Right lobe of liver (tissue), 6 donors: ENCODE data around the gene PBX4. TPM values are rescaled to one million over a fixed set of nuclear protein-coding genes. Genes with fewer than 3 reads are reported as not detected.

Source experiments
- ATAC-seq, 4 donors: fragments of 200-7000 bp; cut with Tn5 transposase; one replicate each; pipeline ENCODE4 v1.9.1; 2020; ENCODE audit warnings: mild to moderate bottlenecking in 4 of 4, moderate library complexity in 4 of 4
- DNase-seq, 3 donors: peaks; one replicate each; pipeline ENCODE4 v3.0.0-alpha.2; 2020
- H3K27ac ChIP-seq, 3 donors: fragments of 200-600 bp; one replicate each; pipeline ENCODE4 v1.8.0; 2022
- H3K27me3 ChIP-seq, 2 donors: fragments of 200-600 bp; one replicate each; pipeline ENCODE4 v1.8.0; 2022
- H3K36me3 ChIP-seq, 4 donors: fragments of 200-600 bp; sonication (generic) in 1 of 4; one replicate each; pipeline versions ENCODE4 v1.5.1 to v1.8.0; 2017 to 2022; ENCODE audit warnings: control low read depth in 1 of 4
- H3K4me1 ChIP-seq, 4 donors: fragments of 200-600 bp; sonication (generic) in 1 of 4; one replicate each; pipeline versions ENCODE4 v1.5.1 to v1.8.0; 2017 to 2022; ENCODE audit warnings: control low read depth in 1 of 4
- H3K4me3 ChIP-seq, 3 donors: fragments of 200-600 bp; one replicate each; pipeline ENCODE4 v1.8.0; 2022
- H3K9me3 ChIP-seq, 4 donors: fragments of 200-600 bp; sonication (generic) in 1 of 4; one replicate each; pipeline versions ENCODE4 v1.5.1 to v1.8.0; 2017 to 2022; ENCODE audit warnings: control low read depth in 1 of 4
- POLR2A ChIP-seq: fragments of 450-650 bp; IDR thresholded peaks from one replicate; pipeline ENCODE4 v1.6.1; 2017; ENCODE audit warnings: antibody characterized with exemption, mild to moderate bottlenecking
- WGBS: methylation state at CpG from one replicate; pipeline ENCODE4 v1.1.6; 2018; ENCODE audit warnings: low coverage, low lambda C conversion rate; ENCODE audit not compliant: insufficient coverage; ENCODE audit errors: missing lambda C conversion rate; 5-methylcytosine and 5-hydroxymethylcytosine counted together
- intact Hi-C, 2 donors: fragments of 100-400 bp; cut with DNase I; formaldehyde crosslinking; loops; one replicate each; pipeline versions ENCODE4 v1.11.2 to v1.14.1; 2022
- total RNA-seq, 6 experiments: library from RNA; depleted of rRNA in 2 of 6; stranded (reverse); fragments of >200 nt in 2 of 6; fragmentation: NEBNext Ultra II Directional in 3 of 6; extraction: Animal tissue kit (Norgen Biotek cat#: 25700) in 3 of 6; gene quantifications; one replicate each; pipeline versions ENCODE4 v1.1.0 to v1.2.4, GENCODE V29; 2016 to 2023
- TF ChIP-seq, protein P1 (sequence below), 4 donors: fragments of 200-600 bp in 3 of 4; fragments of 450-650 bp in 1 of 4; IDR thresholded peaks; one replicate each; pipeline versions ENCODE4 v1.5.1 to v1.8.0; 2016 to 2022; ENCODE audit warnings: antibody characterized with exemption in 4 of 4, mild to moderate bottlenecking in 2 of 4
- donor health status: DM: no; HTN: yes; CAD: no.
- donor health status: DM: no; HTN: no; CAD: no.
- donor health status: DM: no; HTN: no; CAD: no.
- donor health status: DM: no; HTN: yes; CAD: no.
- donor health status: DM: no; HTN: yes; CAD: no.

The PBX4 gene
- total RNA-seq, 6 experiments from 2014 or later = 0.87 TPM; not detected in 5

DNA sequence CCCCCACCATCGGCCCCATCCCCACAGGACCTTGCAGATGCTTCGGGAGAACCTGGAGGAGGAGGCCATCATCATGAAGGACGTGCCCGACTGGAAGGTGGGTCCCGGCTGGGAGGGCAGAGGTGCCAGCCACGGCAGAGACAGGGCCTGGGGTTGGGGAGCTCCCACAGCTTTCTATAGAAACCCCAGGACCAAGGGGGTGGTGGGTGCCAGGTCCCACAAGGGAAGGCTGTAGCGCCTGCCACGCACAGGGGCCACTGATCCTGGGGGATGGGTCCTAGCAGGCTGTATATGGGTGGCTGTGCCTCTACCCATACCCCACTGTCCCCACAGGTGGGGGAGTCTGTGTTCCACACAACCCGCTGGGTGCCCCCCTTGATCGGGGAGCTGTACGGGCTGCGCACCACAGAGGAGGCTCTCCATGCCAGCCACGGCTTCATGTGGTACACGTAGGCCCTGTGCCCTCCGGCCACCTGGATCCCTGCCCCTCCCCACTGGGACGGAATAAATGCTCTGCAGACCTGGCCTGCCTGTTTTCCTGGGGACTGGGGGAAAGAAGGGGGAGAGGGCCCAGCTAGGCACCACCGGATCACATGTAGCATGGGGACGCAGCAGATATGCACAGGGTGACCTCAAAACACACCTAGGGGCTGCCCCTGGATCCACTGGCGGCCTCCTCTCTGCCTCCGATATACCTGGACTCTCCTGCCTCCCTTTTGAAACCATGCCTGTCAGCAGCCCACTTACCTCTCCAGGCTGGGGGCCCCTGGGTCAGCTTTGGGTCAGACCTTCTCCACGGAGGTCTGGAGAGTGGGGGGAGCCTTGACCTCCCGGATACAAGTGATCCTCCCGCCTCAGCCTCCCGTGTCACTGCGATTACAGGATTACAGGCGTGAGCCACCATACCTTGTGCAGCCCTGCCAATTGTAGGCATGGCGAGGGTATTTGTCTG lies 90.5 kb downstream of the PBX4 start:
- intact Hi-C loops = no loop called here
- no peak overlapping the region for H3K27ac ChIP-seq
- ATAC-seq = no peak
- peaks cover 0 to 12% (median 2%) of the 10 kb centered on the region in 4 donors for H3K36me3 ChIP-seq
- H3K9me3 ChIP-seq = no peaks in the 10 kb centered on the region
- TF ChIP-seq, protein P1, sequence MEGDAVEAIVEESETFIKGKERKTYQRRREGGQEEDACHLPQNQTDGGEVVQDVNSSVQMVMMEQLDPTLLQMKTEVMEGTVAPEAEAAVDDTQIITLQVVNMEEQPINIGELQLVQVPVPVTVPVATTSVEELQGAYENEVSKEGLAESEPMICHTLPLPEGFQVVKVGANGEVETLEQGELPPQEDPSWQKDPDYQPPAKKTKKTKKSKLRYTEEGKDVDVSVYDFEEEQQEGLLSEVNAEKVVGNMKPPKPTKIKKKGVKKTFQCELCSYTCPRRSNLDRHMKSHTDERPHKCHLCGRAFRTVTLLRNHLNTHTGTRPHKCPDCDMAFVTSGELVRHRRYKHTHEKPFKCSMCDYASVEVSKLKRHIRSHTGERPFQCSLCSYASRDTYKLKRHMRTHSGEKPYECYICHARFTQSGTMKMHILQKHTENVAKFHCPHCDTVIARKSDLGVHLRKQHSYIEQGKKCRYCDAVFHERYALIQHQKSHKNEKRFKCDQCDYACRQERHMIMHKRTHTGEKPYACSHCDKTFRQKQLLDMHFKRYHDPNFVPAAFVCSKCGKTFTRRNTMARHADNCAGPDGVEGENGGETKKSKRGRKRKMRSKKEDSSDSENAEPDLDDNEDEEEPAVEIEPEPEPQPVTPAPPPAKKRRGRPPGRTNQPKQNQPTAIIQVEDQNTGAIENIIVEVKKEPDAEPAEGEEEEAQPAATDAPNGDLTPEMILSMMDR (IDR thresholded peaks at IDR 0.05) = no peak
- no peak for TF ChIP-seq POLR2A
- no peaks in the 10 kb centered on the region for H3K27me3 ChIP-seq
- 95% methylated on average over 4 of the region's 27 CpGs for WGBS
- no peak for DNase-seq
- H3K4me1 ChIP-seq = peaks cover 0 to 3% (median 0%) of the 10 kb centered on the region in 4 donors
- no peak overlapping the region for H3K4me3 ChIP-seq

GRCh38 chr19:19527371-19527656 lies 91.2 kb downstream of the PBX4 start:
- Histone ChIP-seq H3K4me3 (no peak overlapping the region), H3K27ac (no peak overlapping the region), H3K36me3 (peaks cover 0 to 12% (median 2%) of the 10 kb centered on the region in 4 donors), H3K9me3 (no peaks in the 10 kb centered on the region), H3K27me3 (no peaks in the 10 kb centered on the region), H3K4me1 (peaks cover 0 to under 1% (median 0%) of the 10 kb centered on the region in 4 donors)
- no peak for TF ChIP-seq POLR2A
- TF ChIP-seq, protein P1 (IDR thresholded peaks at IDR 0.05) = no peak
- intact Hi-C loops = no loop called here
- 100% methylated on average over 1 of the region's 9 CpGs for WGBS
- no peak for ATAC-seq
- DNase-seq = no peak

DNA sequence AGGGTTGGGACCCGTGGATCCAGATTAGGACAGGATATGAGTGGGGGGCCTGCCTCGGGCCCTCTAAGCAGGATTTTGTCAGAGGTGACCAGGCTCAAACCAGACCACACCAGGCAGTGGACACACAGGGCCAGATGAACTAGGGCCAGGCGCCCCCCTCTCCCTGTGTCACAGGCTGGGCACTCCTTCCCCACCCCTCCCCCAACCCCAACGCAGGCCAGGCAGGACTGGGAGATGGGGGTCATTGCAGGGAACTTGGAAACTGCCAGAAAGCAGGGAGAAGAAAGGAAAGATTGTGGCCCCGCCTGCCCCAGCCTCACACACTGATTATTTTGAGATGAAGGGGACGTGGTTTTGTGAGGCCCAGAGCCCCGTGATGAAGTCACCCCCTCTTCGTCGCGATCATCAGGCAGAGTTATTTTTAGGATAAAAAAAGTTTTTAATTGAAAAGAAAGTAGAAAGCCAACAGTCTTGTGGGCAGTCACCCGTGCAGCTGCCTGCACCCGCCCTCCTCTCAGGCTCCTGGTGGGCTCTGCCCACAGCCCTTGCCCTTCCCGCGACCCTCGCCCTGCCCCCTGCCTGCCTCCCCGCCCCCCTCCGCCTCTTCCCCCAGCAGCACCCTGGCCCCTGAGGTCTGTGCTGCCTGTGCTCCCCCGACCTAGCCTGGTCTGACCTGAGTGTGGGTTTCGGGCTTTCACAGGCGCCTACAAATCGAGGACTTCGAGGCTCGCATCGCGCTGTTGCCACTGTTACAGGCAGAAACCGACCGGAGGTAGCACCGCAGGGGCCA lies 91.7 kb downstream of the PBX4 start:
- H3K4me1 ChIP-seq = no peaks in the 10 kb centered on the region
- ATAC-seq = no peak
- WGBS = 75% methylated on average over 15 of the region's 28 CpGs
- DNase-seq = no peak
- peaks cover 0 to 12% (median 2%) of the 10 kb centered on the region in 4 donors for H3K36me3 ChIP-seq
- H3K27me3 ChIP-seq = no peaks in the 10 kb centered on the region
- H3K27ac ChIP-seq = no peak overlapping the region
- H3K9me3 ChIP-seq = no peaks in the 10 kb centered on the region
- no peak for TF ChIP-seq POLR2A
- TF ChIP-seq, protein P1 (IDR thresholded peaks at IDR 0.05) = no peak
- intact Hi-C loops = no loop called here
- H3K4me3 ChIP-seq = no peak overlapping the region

- intact Hi-C loops = no loop called here
- H3K4me1 ChIP-seq = no peaks in the 10 kb centered on the region
- H3K27me3 ChIP-seq = no peaks in the 10 kb centered on the region
- H3K9me3 ChIP-seq = no peaks in the 10 kb centered on the region
- ATAC-seq (peak in 1 of 4 donors; percentile 12), DNase-seq (no peak)
- TF ChIP-seq POLR2A = no peak
- TF ChIP-seq, protein P1 (IDR thresholded peaks at IDR 0.05) = no peak
- 92% methylated on average over 4 of the region's 23 CpGs for WGBS
- H3K36me3 ChIP-seq = peaks cover 0 to 12% (median 2%) of the 10 kb centered on the region in 4 donors
- H3K4me3 ChIP-seq = no peak overlapping the region
- no peak overlapping the region for H3K27ac ChIP-seq
Measured at GRCh38 chr19:19525611-19526380, 92.7 kb downstream of the PBX4 start.
